22Rv1 (cell line): Measurements from ENCODE around the gene TSPAN31.

Experiments used
- ZFX ChIP-seq: fragments of 450-650 bp; IDR thresholded peaks from 2 replicates; pipeline ENCODE4 v1.6.1; 2017; ENCODE audit warnings: antibody characterized with exemption, borderline replicate concordance
- TF ChIP-seq, protein P1 (sequence below): fragments of 450-650 bp; IDR thresholded peaks from 2 replicates; pipeline ENCODE4 v1.5.1; 2017; ENCODE audit warnings: mild to moderate bottlenecking

DNA sequence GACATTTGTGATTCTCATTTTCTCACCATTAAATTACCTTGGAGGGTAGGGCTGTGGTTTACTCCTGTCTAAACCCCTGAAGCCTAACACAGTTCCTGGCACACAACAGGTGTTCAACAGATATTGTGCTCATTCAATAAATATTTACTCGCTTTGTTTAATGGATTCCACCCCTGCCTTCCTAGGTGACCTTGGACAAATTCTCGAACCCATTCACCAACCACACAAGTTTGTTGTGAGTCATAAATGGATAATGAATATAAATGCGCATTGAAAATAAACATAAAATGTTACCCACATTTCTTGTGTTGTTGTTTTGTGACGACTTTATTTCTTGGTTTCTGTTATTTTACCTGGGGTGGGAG lies 37.4 kb downstream of the TSPAN31 start:
- TF ChIP-seq, protein P1, sequence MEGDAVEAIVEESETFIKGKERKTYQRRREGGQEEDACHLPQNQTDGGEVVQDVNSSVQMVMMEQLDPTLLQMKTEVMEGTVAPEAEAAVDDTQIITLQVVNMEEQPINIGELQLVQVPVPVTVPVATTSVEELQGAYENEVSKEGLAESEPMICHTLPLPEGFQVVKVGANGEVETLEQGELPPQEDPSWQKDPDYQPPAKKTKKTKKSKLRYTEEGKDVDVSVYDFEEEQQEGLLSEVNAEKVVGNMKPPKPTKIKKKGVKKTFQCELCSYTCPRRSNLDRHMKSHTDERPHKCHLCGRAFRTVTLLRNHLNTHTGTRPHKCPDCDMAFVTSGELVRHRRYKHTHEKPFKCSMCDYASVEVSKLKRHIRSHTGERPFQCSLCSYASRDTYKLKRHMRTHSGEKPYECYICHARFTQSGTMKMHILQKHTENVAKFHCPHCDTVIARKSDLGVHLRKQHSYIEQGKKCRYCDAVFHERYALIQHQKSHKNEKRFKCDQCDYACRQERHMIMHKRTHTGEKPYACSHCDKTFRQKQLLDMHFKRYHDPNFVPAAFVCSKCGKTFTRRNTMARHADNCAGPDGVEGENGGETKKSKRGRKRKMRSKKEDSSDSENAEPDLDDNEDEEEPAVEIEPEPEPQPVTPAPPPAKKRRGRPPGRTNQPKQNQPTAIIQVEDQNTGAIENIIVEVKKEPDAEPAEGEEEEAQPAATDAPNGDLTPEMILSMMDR: no peak
- TF ChIP-seq ZFX: no peak
